A673 (cell line): ENCODE data around the gene GPD1L. TPM values are rescaled to one million over a fixed set of nuclear protein-coding genes. Genes with fewer than 3 reads are reported as not detected.

Source experiments
- BruUV-seq: library from RNA; stranded (reverse); fragments of 400-500 nt; replicated peaks from 2 replicates; lab custom pipeline; 2021; lab: Mats Ljungman, UMichigan
- CTCF ChIA-PET: fragments of 300-600 bp; sonication (Branson Sonifier 250); formaldehyde crosslinking; loops from one replicate; lab custom pipeline; 2022; ENCODE audit warnings: antibody characterized with exemption; lab: Charles Lee
- POLR2A ChIA-PET: fragments of 300-600 bp; sonication (Branson Sonifier 250); formaldehyde crosslinking; loops from one replicate; lab custom pipeline; 2022; ENCODE audit warnings: antibody characterized with exemption; ENCODE audit not compliant: low non-redundant PET; lab: Charles Lee
- DNase-seq: peaks from one replicate; pipeline ENCODE4 v3.0.0-alpha.2; 2015; ENCODE audit warnings: low spot score
- H3K27ac ChIP-seq: fragments of 200-600 bp; sonication (generic); 2 replicates; pipeline ENCODE4 v1.5.1; 2016; ENCODE audit warnings: mixed run types, low read depth, mild to moderate bottlenecking, mixed read lengths, antibody characterized with exemption, low read length; ENCODE audit not compliant: poor library complexity, severe bottlenecking
- H3K27me3 ChIP-seq: fragments of 200-600 bp; sonication (generic); replicated peaks from 2 replicates; pipeline ENCODE4 v1.6.1; 2017; ENCODE audit warnings: mixed run types, low read depth, mild to moderate bottlenecking, mixed read lengths, antibody characterized with exemption, low read length; ENCODE audit not compliant: insufficient read depth, poor library complexity
- H3K36me3 ChIP-seq: fragments of 200-600 bp; sonication (generic); 2 replicates; pipeline ENCODE4 v1.6.1; 2016; ENCODE audit warnings: mixed run types, mild to moderate bottlenecking, mixed read lengths, antibody characterized with exemption, low read length; ENCODE audit not compliant: insufficient read depth, poor library complexity, severe bottlenecking
- H3K4me1 ChIP-seq: fragments of 200-600 bp; sonication (generic); 2 replicates; pipeline ENCODE4 v1.6.1; 2017; ENCODE audit warnings: mixed run types, mild to moderate bottlenecking, mixed read lengths, antibody characterized with exemption, low read length; ENCODE audit not compliant: insufficient read depth, poor library complexity, severe bottlenecking
- H3K4me3 ChIP-seq: fragments of 200-600 bp; sonication (generic); 2 replicates; pipeline ENCODE4 v1.5.1; 2016; ENCODE audit warnings: low read depth, mixed run types, mild to moderate bottlenecking, mixed read lengths, low read length; ENCODE audit not compliant: poor library complexity, severe bottlenecking
- H3K9me3 ChIP-seq: fragments of 200-600 bp; sonication (generic); 2 replicates; pipeline ENCODE4 v1.6.1; 2016; ENCODE audit warnings: mixed run types, low read depth, mild to moderate bottlenecking, mixed read lengths, antibody characterized with exemption, low read length; ENCODE audit not compliant: poor library complexity, severe bottlenecking
- CTCF ChIP-seq: fragments of 300-800, 200-600 bp; sonication (generic); conservative IDR thresholded peaks from 2 replicates; pipeline ENCODE4 v1.5.1; 2017; ENCODE audit warnings: low read depth, mild to moderate bottlenecking, antibody characterized with exemption, low read length, moderate library complexity, mixed read lengths
- EZH2 ChIP-seq: fragments of 200-600 bp; sonication (generic); IDR thresholded peaks from 2 replicates; pipeline ENCODE4 v1.6.1; 2017; ENCODE audit warnings: borderline replicate concordance, low read depth, mild to moderate bottlenecking, mixed read lengths, antibody characterized with exemption, low read length; ENCODE audit not compliant: poor library complexity, severe bottlenecking
- intact Hi-C: fragments of 100-400 bp; cut with micrococcal nuclease; formaldehyde crosslinking; loops from one replicate; pipeline ENCODE4 v1.10.0; 2022; ENCODE audit not compliant: unreplicated experiment
- total RNA-seq: library from RNA; stranded (reverse); gene quantifications from 2 replicates; pipeline ENCODE4 v1.2.3, GENCODE V29; 2021

Gene GPD1L
- total RNA-seq, 1 experiment from 2014 or later, result 9.9 TPM

- H3K4me1 ChIP-seq, result peaks cover 20% of the 10 kb centered on the region
- no peak overlapping the region for H3K27ac ChIP-seq
- H3K9me3 ChIP-seq, result no peaks in the 10 kb centered on the region
- intact Hi-C loops, result no loop called here
- no peaks in the 10 kb centered on the region for H3K36me3 ChIP-seq
- no peak for DNase-seq
- no TSS peak for BruUV-seq
- POLR2A ChIA-PET, result interaction anchor here (0.6 kb wide), 1 partner anchor 330 kb away, joined by 3 read pairs; no protein-coding TSS in a partner anchor
- H3K4me3 ChIP-seq, result no peak overlapping the region
- CTCF ChIA-PET, result no interaction called here
- no peaks in the 10 kb centered on the region for H3K27me3 ChIP-seq
- TF ChIP-seq CTCF, result no peak
- no peak for TF ChIP-seq EZH2
These were observed 47.2 kb downstream of the GPD1L start for GRCh38 chr3:32153414-32154204.

- no peak overlapping the region for H3K4me3 ChIP-seq
- ChIA-PET POLR2A (interaction anchor here (0.5 to 0.6 kb wide), 2 partner anchors 52 to 329 kb away, joined by 3 to 5 read pairs; no protein-coding TSS in a partner anchor), CTCF (no interaction called here)
- DNase-seq, result no peak
- no TSS peak for BruUV-seq
- no peaks in the 10 kb centered on the region for H3K27me3 ChIP-seq
- intact Hi-C loops, result no loop called here
- no peaks in the 10 kb centered on the region for H3K9me3 ChIP-seq
- H3K27ac ChIP-seq, result no peak overlapping the region
- H3K36me3 ChIP-seq, result no peaks in the 10 kb centered on the region
- peaks cover 20% of the 10 kb centered on the region for H3K4me1 ChIP-seq
- TF ChIP-seq CTCF (peak; percentile 40), EZH2 (no peak)
These were observed 47.8 kb downstream of the GPD1L start for GRCh38 chr3:32154205-32154579.

- no peak overlapping the region for H3K27ac ChIP-seq
- no peak overlapping the region for H3K4me3 ChIP-seq
- ChIA-PET POLR2A (no interaction called here), CTCF (interaction anchor here (0.6 kb wide), 1 partner anchor 206 kb away, joined by 3 read pairs; no protein-coding TSS in a partner anchor)
- DNase-seq, result no peak
- H3K27me3 ChIP-seq, result no peaks in the 10 kb centered on the region
- TF ChIP-seq CTCF (no peak), EZH2 (no peak)
- no peaks in the 10 kb centered on the region for H3K36me3 ChIP-seq
- no peaks in the 10 kb centered on the region for H3K9me3 ChIP-seq
- peaks cover 20% of the 10 kb centered on the region for H3K4me1 ChIP-seq
- intact Hi-C loops, result loop anchor here (5.0 kb wide), 1 partner anchor 623 kb away; the partner anchor contains the start of gene STT3B
- BruUV-seq, result no TSS peak
These were observed 48.7 kb downstream of the GPD1L start for GRCh38 chr3:32155117-32155516.
